B cell (primary cell): ENCODE data around the gene HNRNPF. TPM values are rescaled to one million over a fixed set of nuclear protein-coding genes. Genes with fewer than 3 reads are reported as not detected.

Experiments used
- ATAC-seq: fragments of 200-7000 bp; cut with Tn5 transposase; one replicate; pipeline ENCODE4 v1.10.0; 2021; ENCODE audit warnings: low read depth, mild to moderate bottlenecking, moderate number of reproducible peaks, moderate library complexity
- CTCF ChIA-PET: fragments of 350-600 bp; sonication (Branson Sonifier 250); formaldehyde crosslinking; loops from one replicate; lab custom pipeline; 2021; ENCODE audit warnings: antibody characterized with exemption, inconsistent platforms; lab: Charles Lee
- POLR2A ChIA-PET: fragments of 350-600 bp; sonication (Branson Sonifier 250); formaldehyde crosslinking; loops from one replicate; lab custom pipeline; 2021; ENCODE audit warnings: antibody characterized with exemption; lab: Charles Lee
- DNase-seq: peaks from one replicate; pipeline ENCODE4 v3.0.0; 2013
- H2AFZ ChIP-seq: 2 replicates; pipeline ENCODE4 v1.6.1; 2012; ENCODE audit warnings: mild to moderate bottlenecking, low read depth, low read length; ENCODE audit not compliant: insufficient read depth, poor library complexity, severe bottlenecking
- H3K27ac ChIP-seq, 2 donors: 1 replicate in 1 of 2; 2 replicates in 1 of 2; pipeline ENCODE4 v1.5.1; 2012 to 2013; ENCODE audit warnings: low read length in 2 of 2, mild to moderate bottlenecking in 2 of 2, moderate library complexity in 1 of 2
- H3K27me3 ChIP-seq, 4 experiments: fragments of 200-600 bp in 1 of 4; sonication (generic) in 1 of 4; replicated peaks in 1 of 4; 1 replicate in 2 of 4; 2 replicates in 2 of 4; pipeline versions ENCODE4 v1.6.1 to v1.7.0; 2013 to 2016; ENCODE audit warnings: low read length in 3 of 4, mild to moderate bottlenecking in 2 of 4, mixed read lengths in 1 of 4, moderate library complexity in 1 of 4; ENCODE audit not compliant: insufficient read depth in 4 of 4, control insufficient read depth in 3 of 4; ENCODE audit errors: control extremely low read depth in 1 of 4
- H3K36me3 ChIP-seq, 2 experiments: replicated peaks in 1 of 2; 1 replicate in 1 of 2; 2 replicates in 1 of 2; pipeline versions ENCODE4 v1.6.1 to v1.7.1; 2013; ENCODE audit warnings: low read length in 1 of 2; ENCODE audit not compliant: insufficient read depth in 2 of 2, control insufficient read depth in 1 of 2; ENCODE audit errors: control extremely low read depth in 1 of 2, extremely low read depth in 1 of 2
- H3K4me1 ChIP-seq, 2 donors: fragments of 200-600 bp in 1 of 2; sonication (generic) in 1 of 2; 1 replicate in 1 of 2; 2 replicates in 1 of 2; pipeline versions ENCODE4 v1.5.1 to v1.6.1; 2013 to 2017; ENCODE audit warnings: low read length in 2 of 2; ENCODE audit not compliant: control insufficient read depth in 2 of 2, insufficient read depth in 2 of 2
- H3K4me2 ChIP-seq: replicated peaks from 2 replicates; pipeline ENCODE3; 2012; ENCODE audit warnings: mild to moderate bottlenecking, low read depth, low read length; ENCODE audit not compliant: poor library complexity, severe bottlenecking
- H3K4me3 ChIP-seq, 5 experiments: fragments of 200-600 bp in 1 of 5; sonication (generic) in 1 of 5; 1 replicate in 3 of 5; 2 replicates in 2 of 5; pipeline versions ENCODE4 v1.5.1 to v1.7.0; 2011 to 2016; ENCODE audit warnings: low read length in 4 of 5, mild to moderate bottlenecking in 4 of 5, low read depth in 2 of 5, control low read depth in 1 of 5, moderate library complexity in 1 of 5; ENCODE audit not compliant: insufficient read depth in 1 of 5; ENCODE audit errors: control extremely low read depth in 1 of 5, extremely low read depth in 1 of 5
- H3K79me2 ChIP-seq: fragments of 200-600 bp; sonication (generic); one replicate; pipeline ENCODE4 v1.6.0; 2016; ENCODE audit warnings: low read length; ENCODE audit not compliant: control insufficient read depth, insufficient read depth
- H3K9ac ChIP-seq: fragments of 200-600 bp; sonication (generic); 2 replicates; pipeline ENCODE4 v1.6.1; 2017; ENCODE audit warnings: mild to moderate bottlenecking, low read length, moderate library complexity
- H3K9me3 ChIP-seq, 3 donors: one replicate each; pipeline versions ENCODE4 v1.6.1 to v1.7.1; 2013; ENCODE audit warnings: low read length in 2 of 3; ENCODE audit not compliant: control insufficient read depth in 2 of 3, insufficient read depth in 1 of 3; ENCODE audit errors: control extremely low read depth in 1 of 3
- H4K20me1 ChIP-seq: 2 replicates; pipeline ENCODE4 v1.6.0; 2012; ENCODE audit warnings: mild to moderate bottlenecking, low read length; ENCODE audit not compliant: insufficient read depth, control insufficient read depth, poor library complexity, severe bottlenecking
- H3K27ac Mint-ChIP-seq: one replicate; pipeline ENCODE4 v1.8.0; 2021; ENCODE audit warnings: mixed read lengths
- H3K27me3 Mint-ChIP-seq: one replicate; pipeline ENCODE4 v1.8.0; 2021; ENCODE audit warnings: mixed read lengths
- H3K4me1 Mint-ChIP-seq: one replicate; pipeline ENCODE4 v1.8.0; 2021; ENCODE audit warnings: mixed read lengths
- H3K4me3 Mint-ChIP-seq: one replicate; pipeline ENCODE4 v1.8.0; 2021; ENCODE audit warnings: mixed read lengths
- H3K9me3 Mint-ChIP-seq: one replicate; pipeline ENCODE4 v1.8.0; 2022; ENCODE audit warnings: mixed read lengths; ENCODE audit not compliant: insufficient read depth
- CTCF ChIP-seq: fragments of 200-600 bp; IDR thresholded peaks from one replicate; pipeline ENCODE4 v1.8.0; 2022; ENCODE audit warnings: antibody characterized with exemption, mild to moderate bottlenecking
- EZH2 ChIP-seq: IDR thresholded peaks from 2 replicates; pipeline ENCODE4 v1.6.1; 2012; ENCODE audit warnings: borderline replicate concordance, low read depth, mild to moderate bottlenecking, moderate library complexity, low read length; ENCODE audit not compliant: insufficient read depth, poor library complexity, severe bottlenecking
- WGBS: methylation state at CpG from one replicate; pipeline ENCODE4 v1.1.5; 2013; ENCODE audit warnings: missing lambda C conversion rate; ENCODE audit not compliant: insufficient coverage; 5-methylcytosine and 5-hydroxymethylcytosine counted together
- intact Hi-C: fragments of 100-400 bp; cut with micrococcal nuclease; formaldehyde crosslinking; loops from one replicate; pipeline ENCODE4 v1.10.0; 2022
- polyA plus RNA-seq: library from polyadenylated mRNA; depleted of rRNA; stranded (reverse); fragments of >200 nt; gene quantifications from 2 replicates; pipeline ENCODE4 v1.2.3, GENCODE V29; 2012
- total RNA-seq, 2 donors: library from RNA; stranded (reverse); fragments of 120-200 nt in 1 of 2; gene quantifications; 1 replicate in 1 of 2; 2 replicates in 1 of 2; pipeline versions ENCODE4 v1.2.3 to v1.2.4, GENCODE V29; 2013 to 2022

The HNRNPF gene
- total and polyA plus RNA-seq, 2 donors (not counting 1 experiment from before 2014, with no cell fraction given), result 76.7 to 161 TPM

GRCh38 chr10:43355749-43356371 is 53.1 kb downstream of the HNRNPF start:
- ATAC-seq (no peak), DNase-seq (no peak)
- no peaks in the 10 kb centered on the region for H3K9me3 Mint-ChIP-seq
- Histone ChIP-seq H3K4me2 (no peak overlapping the region), H3K27ac (no peak overlapping the region), H3K4me1 (peaks cover 0 to under 1% of the 10 kb centered on the region in 2 donors), H3K9me3 (no peaks in the 10 kb centered on the region), H4K20me1 (no peaks in the 10 kb centered on the region), H2AFZ (no peak overlapping the region), H3K27me3 (peaks cover 0 to 2% (median under 1%) of the 10 kb centered on the region in 4 experiments), H3K4me3 (no peak overlapping the region), H3K36me3 (no peaks in the 10 kb centered on the region), H3K79me2 (no peaks in the 10 kb centered on the region), H3K9ac (no peak overlapping the region)
- H3K27me3 Mint-ChIP-seq, result peaks cover 7% of the 10 kb centered on the region
- intact Hi-C loops, result no loop called here
- no peak overlapping the region for H3K4me3 Mint-ChIP-seq
- POLR2A ChIA-PET, result no interaction called here
- no peak for TF ChIP-seq CTCF
- no peak for TF ChIP-seq EZH2
- WGBS, result 64% methylated on average over 3 of the region's 4 CpGs
- no peak overlapping the region for H3K27ac Mint-ChIP-seq
- peaks cover 5% of the 10 kb centered on the region for H3K4me1 Mint-ChIP-seq
- CTCF ChIA-PET, result interaction anchor here (0.6 kb wide), 1 partner anchor 104 kb away, joined by 3 read pairs; no protein-coding TSS in a partner anchor

- DNase-seq (no peak), ATAC-seq (no peak)
- Histone ChIP-seq H3K27me3 (peaks cover 0 to 11% (median 4%) of the 10 kb centered on the region in 4 experiments), H3K27ac (no peak overlapping the region), H3K4me1 (peaks cover 0 to 7% of the 10 kb centered on the region in 2 donors), H3K4me3 (no peak overlapping the region), H3K4me2 (no peak overlapping the region), H3K9me3 (no peaks in the 10 kb centered on the region), H3K36me3 (no peaks in the 10 kb centered on the region), H4K20me1 (no peaks in the 10 kb centered on the region), H3K9ac (no peak overlapping the region), H3K79me2 (no peaks in the 10 kb centered on the region), H2AFZ (no peak overlapping the region)
- WGBS, result no CpG with 5 or more reads among the region's 2 CpGs
- POLR2A ChIA-PET, result no interaction called here
- H3K9me3 Mint-ChIP-seq, result no peaks in the 10 kb centered on the region
- H3K27me3 Mint-ChIP-seq, result peaks cover 12% of the 10 kb centered on the region
- no peak overlapping the region for H3K4me3 Mint-ChIP-seq
- no peak for TF ChIP-seq CTCF
- no peak for TF ChIP-seq EZH2
- intact Hi-C loops, result no loop called here
- H3K27ac Mint-ChIP-seq, result no peak overlapping the region
- peaks cover under 1% of the 10 kb centered on the region for H3K4me1 Mint-ChIP-seq
- CTCF ChIA-PET, result interaction anchor here (0.7 to 1.0 kb wide), 2 partner anchors 107 to 643 kb away, joined by 3 to 6 read pairs; no protein-coding TSS in a partner anchor
Observed at GRCh38 chr10:43354879-43355380, 54.1 kb downstream of the HNRNPF start.
